ENCODE data around the gene FNIP2.
"Not testable (repeated sequence)": the region's sequence is repeated elsewhere in the genome, so short reads cannot be mapped to it uniquely, and the experiment has no call there.

DNA sequence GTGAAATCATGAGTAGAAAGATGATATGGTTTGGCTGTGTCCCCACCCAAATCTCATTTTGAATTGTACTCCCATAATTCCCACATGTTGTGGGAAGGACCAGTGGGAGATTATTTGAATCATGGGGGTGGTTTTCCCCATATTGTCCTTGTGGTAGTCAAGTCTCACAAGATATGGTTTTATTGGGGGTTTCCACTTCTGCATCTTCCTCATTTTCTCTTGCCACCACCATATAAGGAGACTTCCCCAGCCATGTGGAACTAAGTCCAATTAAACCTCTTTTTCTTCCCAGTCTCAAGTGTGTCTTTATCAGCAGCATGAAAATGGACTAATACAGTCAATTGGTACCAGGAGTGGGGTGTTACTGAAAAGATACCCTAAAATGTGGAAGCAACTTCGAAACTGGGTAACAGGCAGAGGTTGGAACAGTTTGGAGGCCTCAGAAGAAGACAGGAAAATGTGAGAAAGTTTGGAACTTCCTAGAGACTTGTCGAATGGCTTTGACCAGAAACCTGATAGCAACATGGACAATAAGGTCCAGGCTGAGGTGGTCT lies 183.5 kb downstream of the FNIP2 start:
- TF ChIP-seq, protein P1, sequence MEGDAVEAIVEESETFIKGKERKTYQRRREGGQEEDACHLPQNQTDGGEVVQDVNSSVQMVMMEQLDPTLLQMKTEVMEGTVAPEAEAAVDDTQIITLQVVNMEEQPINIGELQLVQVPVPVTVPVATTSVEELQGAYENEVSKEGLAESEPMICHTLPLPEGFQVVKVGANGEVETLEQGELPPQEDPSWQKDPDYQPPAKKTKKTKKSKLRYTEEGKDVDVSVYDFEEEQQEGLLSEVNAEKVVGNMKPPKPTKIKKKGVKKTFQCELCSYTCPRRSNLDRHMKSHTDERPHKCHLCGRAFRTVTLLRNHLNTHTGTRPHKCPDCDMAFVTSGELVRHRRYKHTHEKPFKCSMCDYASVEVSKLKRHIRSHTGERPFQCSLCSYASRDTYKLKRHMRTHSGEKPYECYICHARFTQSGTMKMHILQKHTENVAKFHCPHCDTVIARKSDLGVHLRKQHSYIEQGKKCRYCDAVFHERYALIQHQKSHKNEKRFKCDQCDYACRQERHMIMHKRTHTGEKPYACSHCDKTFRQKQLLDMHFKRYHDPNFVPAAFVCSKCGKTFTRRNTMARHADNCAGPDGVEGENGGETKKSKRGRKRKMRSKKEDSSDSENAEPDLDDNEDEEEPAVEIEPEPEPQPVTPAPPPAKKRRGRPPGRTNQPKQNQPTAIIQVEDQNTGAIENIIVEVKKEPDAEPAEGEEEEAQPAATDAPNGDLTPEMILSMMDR (IDR thresholded peaks at IDR 0.05): not testable (repeated sequence)
- not testable (repeated sequence) for TF ChIP-seq POLR2A (IDR thresholded peaks at IDR 0.05)
